ENCODE measurements around the gene LSM12. TPM values are rescaled to one million over a fixed set of nuclear protein-coding genes. Genes with fewer than 3 reads are reported as not detected.
"Not testable (repeated sequence)": the region's sequence is repeated elsewhere in the genome, so short reads cannot be mapped to it uniquely, and the experiment has no call there.

The LSM12 gene
- total RNA-seq, 1 donor from 2014 or later = 22.6 TPM

GRCh38 chr17:44076716-44077594, 10.5 kb upstream of the LSM12 start:
- DNase-seq (ENCODE audit: low spot score) = no peak

GRCh38 chr17:44075598-44076293, 9.3 kb upstream of the LSM12 start:
- DNase-seq (ENCODE audit: low spot score) (no peak), ATAC-seq (no peak)

More at GRCh38 chr17:44076716-44077594, 10.5 kb upstream of the LSM12 start:
- peak; percentile 82 for ATAC-seq

- DNase-seq (ENCODE audit: low spot score) (no peak), ATAC-seq (no peak)
Observed at GRCh38 chr17:44074911-44075285, 8.4 kb upstream of the LSM12 start.

- DNase-seq (ENCODE audit: low spot score) (no peak), ATAC-seq (no peak)
Observed at GRCh38 chr17:44074231-44074910, 7.9 kb upstream of the LSM12 start.

- no peak for DNase-seq (ENCODE audit: low spot score)
- no peak for ATAC-seq
Observed at GRCh38 chr17:44071772-44072171, 5.3 kb upstream of the LSM12 start.

GRCh38 chr17:44071198-44071520, 4.7 kb upstream of the LSM12 start:
- no peak for DNase-seq (ENCODE audit: low spot score)
- ATAC-seq = no peak

- DNase-seq (ENCODE audit: low spot score) (peak; percentile 97), ATAC-seq (peak; percentile 85)
Observed at GRCh38 chr17:44070455-44071197, 4.2 kb upstream of the LSM12 start, which contains the start of gene G6PC3. TSS of gene G6PC3 (plus strand) at chr17:44070735. CDS start at chr17:44070966, 231 bp downstream.

- DNase-seq (ENCODE audit: low spot score) = no peak
Observed at GRCh38 chr17:44069974-44070454, 3.5 kb upstream of the LSM12 start.

GRCh38 chr17:44067545-44067940, 1.1 kb upstream of the LSM12 start:
- no peak for DNase-seq (ENCODE audit: low spot score)
- no peak for ATAC-seq

More at GRCh38 chr17:44069974-44070454, 3.5 kb upstream of the LSM12 start:
- no peak for ATAC-seq

- ATAC-seq (no peak), DNase-seq (ENCODE audit: low spot score) (no peak)
Observed at GRCh38 chr17:44065668-44066203, 735 bp downstream of the LSM12 start.

- ATAC-seq = no peak
- no peak for DNase-seq (ENCODE audit: low spot score)
Observed at GRCh38 chr17:44063704-44064639, 2.5 kb downstream of the LSM12 start.

- ATAC-seq (no peak), DNase-seq (ENCODE audit: low spot score) (no peak)
Observed at GRCh38 chr17:44062871-44063270, 3.6 kb downstream of the LSM12 start.

GRCh38 chr17:44061446-44061845, 5.0 kb downstream of the LSM12 start:
- DNase-seq (ENCODE audit: low spot score) (no peak), ATAC-seq (no peak)

- ATAC-seq = no peak
- DNase-seq (ENCODE audit: low spot score) = no peak
Observed at GRCh38 chr17:44059101-44059892, 7.2 kb downstream of the LSM12 start.

- no peak for DNase-seq (ENCODE audit: low spot score)
- ATAC-seq = peak; percentile 89
Observed at GRCh38 chr17:44053125-44053872, 13.2 kb downstream of the LSM12 start.

GRCh38 chr17:44049294-44050060, 17.0 kb downstream of the LSM12 start:
- ATAC-seq = no peak

GRCh38 chr17:44046893-44047292, 19.6 kb downstream of the LSM12 start:
- DNase-seq (ENCODE audit: low spot score); ATAC-seq: not testable (repeated sequence)

More at GRCh38 chr17:44049294-44050060, 17.0 kb downstream of the LSM12 start:
- DNase-seq (ENCODE audit: low spot score) = no peak
